DOHH2 (cell line): ENCODE measurements around the gene HMBS.
"Not testable (repeated sequence)": the region's sequence is repeated elsewhere in the genome, so short reads cannot be mapped to it uniquely, and the experiment has no call there.

Source experiments
- H3F3A ChIP-seq: fragments of 200-600 bp; sonication (generic), shearing (Covaris generic); 2 replicates; pipeline ENCODE4 v1.6.0; 2016; ENCODE audit warnings: antibody characterized with exemption, mild to moderate bottlenecking; ENCODE audit not compliant: control insufficient read depth, insufficient read depth
- H3K27ac ChIP-seq: fragments of 200-600 bp; sonication (generic); 2 replicates; pipeline ENCODE4 v1.5.1; 2014; ENCODE audit warnings: low read depth, mild to moderate bottlenecking, low read length, moderate library complexity
- H3K27me3 ChIP-seq: fragments of 200-600 bp; sonication (generic); 2 replicates; pipeline ENCODE4 v1.6.1; 2014; ENCODE audit warnings: mild to moderate bottlenecking, low read length, mixed read lengths; ENCODE audit not compliant: control insufficient read depth
- H3K36me3 ChIP-seq: fragments of 200-600 bp; sonication (generic); 2 replicates; pipeline ENCODE4 v1.6.1; 2014; ENCODE audit warnings: mild to moderate bottlenecking, low read length, moderate library complexity, mixed read lengths; ENCODE audit not compliant: control insufficient read depth
- H3K4me1 ChIP-seq: fragments of 200-600 bp; sonication (generic); 2 replicates; pipeline ENCODE4 v1.6.1; 2014; ENCODE audit warnings: mild to moderate bottlenecking, low read length, mixed read lengths; ENCODE audit not compliant: control insufficient read depth
- H3K4me2 ChIP-seq: fragments of 200-600 bp; sonication (generic); 2 replicates; pipeline ENCODE4 v1.6.0; 2014; ENCODE audit warnings: mild to moderate bottlenecking, low read length, moderate library complexity
- H3K4me3 ChIP-seq: fragments of 200-600 bp; sonication (generic); 2 replicates; pipeline ENCODE4 v1.5.1; 2014; ENCODE audit warnings: mild to moderate bottlenecking, low read length, mixed read lengths
- H3K79me2 ChIP-seq: fragments of 200-600 bp; sonication (generic); 2 replicates; pipeline ENCODE4 v1.6.1; 2014; ENCODE audit warnings: mild to moderate bottlenecking, low read length, mixed read lengths; ENCODE audit not compliant: control insufficient read depth
- H3K9me2 ChIP-seq: fragments of 200-600 bp; sonication (generic); replicated peaks from 2 replicates; pipeline ENCODE4 v1.6.1; 2014; ENCODE audit warnings: mild to moderate bottlenecking, low read length, mixed read lengths; ENCODE audit not compliant: control insufficient read depth
- H3K9me3 ChIP-seq: fragments of 200-600 bp; sonication (generic); 2 replicates; pipeline ENCODE4 v1.6.1; 2014; ENCODE audit warnings: antibody characterized with exemption, low read length, mixed read lengths; ENCODE audit not compliant: control insufficient read depth, insufficient read depth
- H4K20me1 ChIP-seq: fragments of 200-600 bp; sonication (generic); 2 replicates; pipeline ENCODE4 v1.6.0; 2014; ENCODE audit warnings: low read depth, mild to moderate bottlenecking, antibody characterized with exemption, low read length, moderate library complexity; ENCODE audit not compliant: control insufficient read depth, insufficient read depth
- CTCF ChIP-seq: fragments of 200-600 bp; sonication (generic); IDR thresholded peaks from one replicate; pipeline ENCODE4 v1.5.1; 2014; ENCODE audit warnings: antibody characterized with exemption, mild to moderate bottlenecking, low read depth, low read length; ENCODE audit not compliant: poor library complexity, severe bottlenecking
- EZH2phosphoT487 ChIP-seq: fragments of 200-600 bp; sonication (generic); IDR thresholded peaks from 2 replicates; pipeline ENCODE4 v1.6.1; 2017; ENCODE audit warnings: borderline replicate concordance, mild to moderate bottlenecking, antibody characterized with exemption, low read length, moderate library complexity, mixed read lengths

The HMBS gene

DNA sequence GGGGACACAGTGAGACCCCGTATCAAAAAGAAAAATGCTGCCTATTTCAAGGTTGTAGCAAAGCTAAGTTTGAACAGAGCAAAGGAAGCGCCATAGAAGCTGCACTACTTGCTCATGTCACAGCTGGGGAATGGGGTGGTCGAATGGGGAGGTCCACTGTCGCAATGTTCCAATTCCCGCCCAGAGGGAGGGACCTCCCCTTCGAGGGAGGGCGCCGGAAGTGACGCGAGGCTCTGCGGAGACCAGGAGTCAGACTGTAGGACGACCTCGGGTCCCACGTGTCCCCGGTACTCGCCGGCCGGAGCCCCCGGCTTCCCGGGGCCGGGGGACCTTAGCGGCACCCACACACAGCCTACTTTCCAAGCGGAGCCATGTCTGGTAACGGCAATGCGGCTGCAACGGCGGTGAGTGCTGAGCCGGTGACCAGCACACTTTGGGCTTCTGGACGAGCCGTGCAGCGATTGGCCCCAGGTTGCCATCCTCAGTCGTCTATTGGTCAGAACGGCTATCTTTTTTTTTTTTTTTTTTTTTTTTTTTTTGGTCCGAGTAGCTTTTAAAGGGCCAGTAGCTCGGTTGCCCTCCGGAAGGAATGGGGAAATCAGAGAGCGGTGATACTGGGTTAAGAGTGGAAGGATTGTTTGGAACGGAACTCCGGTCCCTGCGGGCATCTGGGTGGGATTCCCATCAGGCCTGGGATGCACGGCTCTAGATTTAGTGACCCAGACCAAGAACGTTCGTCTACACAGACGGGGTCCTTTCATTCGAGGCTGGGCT is at the start of gene HMBS:
TSS of gene HMBS (plus strand) at position 219 of the 774 bp plus-strand sequence. CDS start at position 372, 153 bp downstream.
- H3K9me3 ChIP-seq = no peaks in the 10 kb centered on the region
- H3K4me1 ChIP-seq = peaks cover 30% of the 10 kb centered on the region
- no peak for TF ChIP-seq CTCF
- H3K27me3 ChIP-seq = no peaks in the 10 kb centered on the region
- H3F3A ChIP-seq = peaks cover 3% of the 10 kb centered on the region; the same call in 1 of the 2 replicates
- peaks cover 24% of the 10 kb centered on the region for H3K79me2 ChIP-seq
- H4K20me1 ChIP-seq = 0 out of 2 replicates have a peak, but pooled peaks cover 1% of the 10 kb centered on the region
- peaks cover 21% of the 10 kb centered on the region for H3K36me3 ChIP-seq
- H3K9me2 ChIP-seq = no peaks in the 10 kb centered on the region
- H3K27ac ChIP-seq = peak within 1 kb of the TSS; percentile 72
- peak within 1 kb of the TSS; percentile 90 for H3K4me2 ChIP-seq
- H3K4me3 ChIP-seq = peak within 1 kb of the TSS; percentile 92

DNA sequence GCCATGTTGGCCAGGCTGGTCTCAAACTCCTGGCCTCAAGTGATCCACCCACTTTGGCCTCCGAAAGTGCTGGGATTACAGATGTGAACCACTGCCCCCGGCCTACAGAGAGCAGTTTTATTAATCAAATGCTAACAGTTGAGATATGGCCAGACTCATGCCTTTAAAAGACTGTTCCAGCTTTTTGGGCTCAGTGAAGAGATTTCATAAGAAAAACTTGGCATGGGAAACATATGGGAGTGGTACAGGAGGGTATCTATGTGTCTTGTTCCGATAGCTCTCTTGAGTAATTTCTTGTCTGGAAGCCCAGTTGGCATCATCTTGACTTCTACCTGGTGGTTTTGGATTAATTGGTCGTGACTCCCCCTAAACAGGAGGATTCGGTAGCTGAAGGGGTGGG is 45.8 kb upstream of the HMBS start:
- H3K4me2 ChIP-seq = no peak overlapping the region
- peaks cover 9% of the 10 kb centered on the region; the same call in 1 of the 2 replicates for H3F3A ChIP-seq
- no peaks in the 10 kb centered on the region for H3K9me2 ChIP-seq
- no peak overlapping the region for H3K27ac ChIP-seq
- H3K36me3 ChIP-seq = no peaks in the 10 kb centered on the region
- H4K20me1 ChIP-seq = no peaks in the 10 kb centered on the region
- no peak for TF ChIP-seq EZH2phosphoT487
- TF ChIP-seq CTCF = no peak
- H3K79me2 ChIP-seq = no peaks in the 10 kb centered on the region
- H3K9me3 ChIP-seq = no peaks in the 10 kb centered on the region
- H3K4me1 ChIP-seq = peaks cover 12% of the 10 kb centered on the region
- H3K4me3 ChIP-seq = no peak overlapping the region
- no peaks in the 10 kb centered on the region for H3K27me3 ChIP-seq

- not testable (repeated sequence) for H3K9me3 ChIP-seq, H3K9me2 ChIP-seq, H3K36me3 ChIP-seq, H3K79me2 ChIP-seq, H3K27me3 ChIP-seq, H3K27ac ChIP-seq, H4K20me1 ChIP-seq, H3F3A ChIP-seq
- peak overlapping the region; percentile 48 for H3K4me2 ChIP-seq
- peak overlapping the region; percentile 9; the same call in 1 of the 2 replicates for H3K4me3 ChIP-seq
- peaks cover 12% of the 10 kb centered on the region for H3K4me1 ChIP-seq
These were observed 45.2 kb upstream of the HMBS start for GRCh38 chr11:119039471-119039870.

DNA sequence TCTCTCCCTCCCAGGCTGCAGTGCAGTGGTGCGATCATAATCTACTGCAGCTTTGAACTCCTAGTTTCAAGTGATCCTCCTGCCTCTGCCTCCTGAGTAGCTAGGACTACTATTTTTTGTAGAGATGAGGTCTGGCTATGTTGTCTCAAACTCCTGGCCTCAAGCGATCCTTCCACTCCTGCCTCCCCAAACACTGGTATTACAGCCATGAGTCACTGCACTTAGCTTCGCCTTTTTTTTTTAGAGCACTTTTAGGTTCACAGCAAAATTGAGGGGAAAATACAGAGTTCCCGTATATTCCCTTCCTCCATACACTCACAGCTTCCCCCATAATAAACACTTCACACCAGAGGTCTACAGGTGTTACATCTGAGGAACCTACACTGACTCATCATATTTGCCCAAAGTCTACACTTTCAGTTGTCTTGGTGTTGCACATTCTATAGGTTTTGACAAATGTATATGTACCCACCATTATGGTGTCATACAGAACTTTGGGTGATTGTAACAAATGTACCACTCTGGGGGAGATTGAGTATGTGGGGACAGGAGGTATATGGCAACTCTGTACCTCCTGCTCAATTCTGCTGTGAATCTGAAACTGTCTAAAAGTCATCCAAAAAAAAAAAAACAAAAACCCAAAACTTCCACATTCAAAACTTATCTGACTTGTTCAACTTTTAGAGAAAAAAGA is 42.7 kb upstream of the HMBS start:
- H4K20me1 ChIP-seq = no peaks in the 10 kb centered on the region
- H3K27me3 ChIP-seq = no peaks in the 10 kb centered on the region
- peaks cover 9% of the 10 kb centered on the region; the same call in 1 of the 2 replicates for H3F3A ChIP-seq
- no peak overlapping the region for H3K27ac ChIP-seq
- H3K79me2 ChIP-seq = no peaks in the 10 kb centered on the region
- peaks cover 12% of the 10 kb centered on the region for H3K4me1 ChIP-seq
- H3K4me2 ChIP-seq = no peak overlapping the region
- no peaks in the 10 kb centered on the region for H3K9me2 ChIP-seq
- peaks cover 21% of the 10 kb centered on the region; the same call in 1 of the 2 replicates for H3K36me3 ChIP-seq
- H3K4me3 ChIP-seq = no peak overlapping the region
- TF ChIP-seq CTCF (no peak), EZH2phosphoT487 (no peak)
- H3K9me3 ChIP-seq = no peaks in the 10 kb centered on the region
